NT2/D1 (cell line): ENCODE measurements around the gene STK35.

ENCODE experiments used
- YY1 ChIP-seq: IDR thresholded peaks from 2 replicates; pipeline ENCODE4 v1.6.1; 2011; ENCODE audit not compliant: insufficient read length, insufficient read depth
- ZNF274 ChIP-seq: IDR thresholded peaks from 2 replicates; pipeline ENCODE4 v1.6.1; 2011; ENCODE audit warnings: mild to moderate bottlenecking, low read depth, low read length

- TF ChIP-seq ZNF274 (no peak), YY1 (no peak)
Measured at GRCh38 chr20:2088891-2089290, 12.7 kb upstream of the STK35 start.
